Naive thymus-derived CD8-positive, alpha-beta T cell (primary cell): ENCODE measurements around the gene ZNF8. TPM values are rescaled to one million over a fixed set of nuclear protein-coding genes. Genes with fewer than 3 reads are reported as not detected.
"Not testable (repeated sequence)": the region's sequence is repeated elsewhere in the genome, so short reads cannot be mapped to it uniquely, and the experiment has no call there.

Experiments
- ATAC-seq, 2 donors: fragments of 150-1000 bp; cut with Tn5 transposase in 1 of 2; sonication (Bioruptor Pico), chemical (Tn5 transposase) in 1 of 2; 1 replicate in 1 of 2; 2 replicates in 1 of 2; pipeline ENCODE4 v1.10.0; 2021; ENCODE audit warnings: mild to moderate bottlenecking in 2 of 2, moderate library complexity in 2 of 2
- POLR2A ChIA-PET: fragments of 350-600 bp; sonication (Branson Sonifier 250); formaldehyde crosslinking; loops from one replicate; lab custom pipeline; 2021; ENCODE audit warnings: antibody characterized with exemption; lab: Charles Lee
- DNase-seq, 10 donors: peaks; one replicate each; pipeline versions ENCODE4 v3.0.0 to v3.0.0-alpha.2; 2020 to 2022
- H3K27ac Mint-ChIP-seq, 10 donors: one replicate each; pipeline ENCODE4 v1.8.0; 2020 to 2022; ENCODE audit warnings: mild to moderate bottlenecking in 10 of 10, mixed read lengths in 10 of 10, moderate library complexity in 4 of 10, inconsistent platforms in 1 of 10
- H3K27me3 Mint-ChIP-seq, 5 donors: one replicate each; pipeline ENCODE4 v1.8.0; 2021 to 2022; ENCODE audit warnings: mixed read lengths in 5 of 5
- H3K36me3 Mint-ChIP-seq, 3 donors: one replicate each; pipeline ENCODE4 v1.8.0; 2020 to 2022; ENCODE audit warnings: mixed read lengths in 3 of 3, mild to moderate bottlenecking in 2 of 3, inconsistent platforms in 1 of 3
- H3K4me1 Mint-ChIP-seq, 4 donors: one replicate each; pipeline ENCODE4 v1.8.0; 2021 to 2022; ENCODE audit warnings: mixed read lengths in 4 of 4
- H3K4me3 Mint-ChIP-seq, 10 donors: one replicate each; pipeline ENCODE4 v1.8.0; 2020 to 2022; ENCODE audit warnings: mild to moderate bottlenecking in 10 of 10, mixed read lengths in 10 of 10, moderate library complexity in 6 of 10, inconsistent platforms in 1 of 10
- H3K9me3 Mint-ChIP-seq, 9 donors: one replicate each; pipeline ENCODE4 v1.8.0; 2020 to 2022; ENCODE audit warnings: mixed read lengths in 9 of 9, mild to moderate bottlenecking in 3 of 9, inconsistent platforms in 1 of 9, moderate library complexity in 1 of 9
- polyA plus RNA-seq, 3 donors: library from polyadenylated mRNA; unstranded; fragments of 300-500 nt; fragmentation: Illumina TruSeq; gene quantifications; one replicate each; pipeline ENCODE4 v1.2.3, GENCODE V29; 2021
- total RNA-seq, 8 experiments: library from RNA in 2 of 8; stranded (reverse) in 2 of 8; gene quantifications; one replicate each; pipeline ENCODE4 v1.2.3 and lab custom pipeline; 2021 to 2026

Gene ZNF8
- total and polyA plus RNA-seq, 5 experiments from 2014 or later, result 0.44 to 13.1 (median 1.1) TPM

- no peaks in the 10 kb centered on the region for H3K27me3 Mint-ChIP-seq
- H3K27ac Mint-ChIP-seq, result no peak overlapping the region
- no peak overlapping the region for H3K4me3 Mint-ChIP-seq
- H3K9me3 Mint-ChIP-seq, result no peaks in the 10 kb centered on the region
- ATAC-seq (no peak), DNase-seq (no peak)
- peaks cover 6 to 26% (median 18%) of the 10 kb centered on the region in 4 donors for H3K4me1 Mint-ChIP-seq
- POLR2A ChIA-PET, result no interaction called here
- H3K36me3 Mint-ChIP-seq, result peaks cover 11 to 19% (median 12%) of the 10 kb centered on the region in 3 donors
Observed at GRCh38 chr19:58338336-58338735, 59.6 kb downstream of the ZNF8 start.

GRCh38 chr19:58338825-58339558, 60.2 kb downstream of the ZNF8 start:
- H3K9me3 Mint-ChIP-seq, result no peaks in the 10 kb centered on the region
- H3K4me3 Mint-ChIP-seq, result no peak overlapping the region
- no peak overlapping the region for H3K27ac Mint-ChIP-seq
- peak in 1 of 2 donors; percentile 39 for ATAC-seq
- POLR2A ChIA-PET, result no interaction called here
- H3K4me1 Mint-ChIP-seq, result peaks cover 6 to 25% (median 18%) of the 10 kb centered on the region in 4 donors
- no peaks in the 10 kb centered on the region for H3K27me3 Mint-ChIP-seq
- peaks cover 11 to 19% (median 12%) of the 10 kb centered on the region in 3 donors for H3K36me3 Mint-ChIP-seq
- DNase-seq, result no peak

GRCh38 chr19:58345558-58345957, 66.8 kb downstream of the ZNF8 start:
- H3K4me3 Mint-ChIP-seq, result peak overlapping the region; percentile 77 to 98 (median 92)
- POLR2A ChIA-PET, result interaction anchor here (2.0 kb wide), 1 partner anchor 17 kb away, joined by 6 read pairs; the partner anchor contains the start of gene ZNF497
- peaks cover 4 to 7% (median 6%) of the 10 kb centered on the region in 3 donors for H3K36me3 Mint-ChIP-seq
- peaks cover 0 to 2% (median 0%) of the 10 kb centered on the region in 9 donors for H3K9me3 Mint-ChIP-seq
- H3K27ac Mint-ChIP-seq, result peak overlapping the region; percentile 19 to 98 (median 88)
- H3K27me3 Mint-ChIP-seq, result no peaks in the 10 kb centered on the region
- peaks cover 25 to 59% (median 40%) of the 10 kb centered on the region in 4 donors for H3K4me1 Mint-ChIP-seq
- ATAC-seq (no peak), DNase-seq (no peak)

GRCh38 chr19:58346961-58347929, 68.5 kb downstream of the ZNF8 start:
- H3K9me3 Mint-ChIP-seq, result peaks cover 0 to 2% (median 0%) of the 10 kb centered on the region in 9 donors
- POLR2A ChIA-PET, result interaction anchor here (0.5 to 2.7 kb wide), 21 partner anchors 10 to 211 kb away, joined by 3 to 72 read pairs (median 5); partner anchors contain the start of genes ERVK3-1, UBE2M, ZNF132 and ZNF497
- peak overlapping the region; percentile 93 to 98 (median 94) for H3K4me3 Mint-ChIP-seq
- H3K27ac Mint-ChIP-seq, result peak overlapping the region; percentile 88 to 98 (median 94)
- DNase-seq, result peak; percentile 66 to 90 (median 77)
- peaks cover 3 to 11% (median 7%) of the 10 kb centered on the region in 3 donors for H3K36me3 Mint-ChIP-seq
- H3K4me1 Mint-ChIP-seq, result peaks cover 23 to 46% (median 38%) of the 10 kb centered on the region in 4 donors
- H3K27me3 Mint-ChIP-seq, result no peaks in the 10 kb centered on the region
- peak; percentile 83 to 88 for ATAC-seq

GRCh38 chr19:58348080-58348479, 69.3 kb downstream of the ZNF8 start:
- Mint-ChIP-seq H3K4me1 (peaks cover 26 to 45% (median 41%) of the 10 kb centered on the region in 4 donors), H3K36me3 (peaks cover 0 to 11% (median 7%) of the 10 kb centered on the region in 3 donors), H3K4me3 (peak overlapping the region; percentile 93 to 98 (median 94)), H3K27ac (peak overlapping the region; percentile 88 to 98 (median 94))
- DNase-seq, ATAC-seq, H3K27me3 Mint-ChIP-seq, H3K9me3 Mint-ChIP-seq: not testable (repeated sequence)
- POLR2A ChIA-PET, result interaction anchor here (0.7 to 2.7 kb wide), 12 partner anchors 9 to 164 kb away, joined by 3 to 72 read pairs (median 6); partner anchors contain the start of genes ZNF497, ZNF584, ZNF8 and ZSCAN22

- ATAC-seq (no peak), DNase-seq (no peak)
- Mint-ChIP-seq H3K9me3 (peaks cover 0 to 2% (median 0%) of the 10 kb centered on the region in 9 donors), H3K36me3 (peaks cover 0 to 11% (median 7%) of the 10 kb centered on the region in 3 donors), H3K4me1 (peaks cover 26 to 48% (median 42%) of the 10 kb centered on the region in 4 donors), H3K27me3 (no peaks in the 10 kb centered on the region), H3K4me3 (peak overlapping the region in 9 of 10 donors; percentile 18 to 93 (median 36)), H3K27ac (peak overlapping the region in 6 of 10 donors; percentile 29 to 82 (median 74))
- POLR2A ChIA-PET, result interaction anchor here (0.6 to 2.9 kb wide), 4 partner anchors 13 to 159 kb away, joined by 3 to 11 read pairs (median 4); partner anchors contain the start of gene ZNF497
Observed at GRCh38 chr19:58349590-58349989, 70.8 kb downstream of the ZNF8 start.

GRCh38 chr19:58350001-58350861, 71.5 kb downstream of the ZNF8 start:
- POLR2A ChIA-PET, result interaction anchor here (0.9 to 2.9 kb wide), 2 partner anchors 12 to 23 kb away, joined by 3 to 11 read pairs; partner anchors contain the start of gene ZNF497
- peaks cover 27 to 49% (median 42%) of the 10 kb centered on the region in 4 donors for H3K4me1 Mint-ChIP-seq
- no peak for DNase-seq
- ATAC-seq, result no peak
- peak overlapping the region in 3 of 10 donors; percentile 57 to 93 (median 64) for H3K4me3 Mint-ChIP-seq
- H3K27ac Mint-ChIP-seq, result peak overlapping the region in 2 of 10 donors; percentile 69 to 80
- H3K9me3 Mint-ChIP-seq, result peaks cover 0 to 2% (median 0%) of the 10 kb centered on the region in 9 donors
- no peaks in the 10 kb centered on the region for H3K27me3 Mint-ChIP-seq
- peaks cover 0 to 11% (median 7%) of the 10 kb centered on the region in 3 donors for H3K36me3 Mint-ChIP-seq

- Mint-ChIP-seq H3K9me3 (peaks cover 0 to 2% (median 0%) of the 10 kb centered on the region in 9 donors), H3K27ac (no peak overlapping the region), H3K4me1 (peaks cover 26 to 48% (median 40%) of the 10 kb centered on the region in 4 donors), H3K27me3 (no peaks in the 10 kb centered on the region), H3K4me3 (peak overlapping the region in 2 of 10 donors; percentile 7 to 57), H3K36me3 (peaks cover 0 to 11% (median 7%) of the 10 kb centered on the region in 3 donors)
- DNase-seq (no peak), ATAC-seq (no peak)
- POLR2A ChIA-PET, result interaction anchor here (2.9 kb wide), 1 partner anchor 12 kb away, joined by 11 read pairs; the partner anchor contains the start of gene ZNF497
Observed at GRCh38 chr19:58350871-58351557, 72.3 kb downstream of the ZNF8 start.

GRCh38 chr19:58351558-58351878, 72.8 kb downstream of the ZNF8 start:
- POLR2A ChIA-PET, result interaction anchor here (0.7 to 2.9 kb wide), 2 partner anchors 11 to 154 kb away, joined by 7 to 11 read pairs; partner anchors contain the start of gene ZNF497
- H3K4me3 Mint-ChIP-seq, result peak overlapping the region in 1 of 10 donors; percentile 26
- ATAC-seq (no peak), DNase-seq (no peak)
- H3K27ac Mint-ChIP-seq, result peak overlapping the region in 1 of 10 donors; percentile 24
- H3K36me3 Mint-ChIP-seq, result peaks cover 0 to 11% (median 7%) of the 10 kb centered on the region in 3 donors
- peaks cover 0 to 2% (median 0%) of the 10 kb centered on the region in 9 donors for H3K9me3 Mint-ChIP-seq
- H3K4me1 Mint-ChIP-seq, result peaks cover 29 to 49% (median 38%) of the 10 kb centered on the region in 4 donors
- no peaks in the 10 kb centered on the region for H3K27me3 Mint-ChIP-seq

GRCh38 chr19:58351990-58352755, 73.4 kb downstream of the ZNF8 start:
- Mint-ChIP-seq H3K9me3 (peaks cover 0 to 2% (median 0%) of the 10 kb centered on the region in 9 donors), H3K36me3 (peaks cover 0 to 11% (median 7%) of the 10 kb centered on the region in 3 donors), H3K27ac (peak overlapping the region in 4 of 10 donors; percentile 6 to 56 (median 36)), H3K4me1 (peaks cover 26 to 49% (median 35%) of the 10 kb centered on the region in 4 donors), H3K4me3 (peak overlapping the region in 2 of 10 donors; percentile 32 to 40), H3K27me3 (no peaks in the 10 kb centered on the region)
- POLR2A ChIA-PET, result interaction anchor here (0.7 to 2.9 kb wide), 2 partner anchors 10 to 154 kb away, joined by 7 to 11 read pairs; partner anchors contain the start of gene ZNF497
- DNase-seq, result no peak
- no peak for ATAC-seq
